GM23338 (cell line): ENCODE results near the gene CHST15. TPM values are rescaled to one million over a fixed set of nuclear protein-coding genes. Genes with fewer than 3 reads are reported as not detected.

Experiments used
- ATAC-seq: fragments of 200-7000 bp; cut with Tn5 transposase; 3 replicates; pipeline ENCODE4 v1.9.1; 2020
- DNase-seq: peaks from one replicate; pipeline ENCODE4 v3.0.0-alpha.2; 2015; ENCODE audit warnings: low spot score
- H2AFZ ChIP-seq: fragments of 200-600 bp; sonication (generic); 2 replicates; pipeline ENCODE4 v1.8.0; 2016; ENCODE audit warnings: antibody characterized with exemption, mild to moderate bottlenecking, moderate library complexity
- H3F3A ChIP-seq: fragments of 200-600 bp; sonication (generic); replicated peaks from 2 replicates; pipeline ENCODE4 v1.8.0; 2017; ENCODE audit warnings: antibody characterized with exemption, mixed run types, low read depth
- H3K27ac ChIP-seq: fragments of 200-600 bp; sonication (generic); 2 replicates; pipeline ENCODE4 v1.6.1; 2016; ENCODE audit warnings: low read depth
- H3K27me3 ChIP-seq: fragments of 200-600 bp; sonication (generic); 2 replicates; pipeline ENCODE4 v1.8.0; 2016; ENCODE audit warnings: mild to moderate bottlenecking, mixed run types, moderate library complexity; ENCODE audit not compliant: insufficient read depth
- H3K36me3 ChIP-seq: fragments of 200-600 bp; sonication (generic); 2 replicates; pipeline ENCODE4 v1.8.0; 2016; ENCODE audit warnings: mild to moderate bottlenecking; ENCODE audit not compliant: insufficient read depth
- H3K4me1 ChIP-seq: fragments of 200-600 bp; sonication (generic); 2 replicates; pipeline ENCODE4 v1.8.0; 2016; ENCODE audit warnings: mild to moderate bottlenecking, moderate library complexity; ENCODE audit not compliant: insufficient read depth
- H3K4me2 ChIP-seq: fragments of 200-600 bp; sonication (generic); 2 replicates; pipeline ENCODE4 v1.7.1; 2017; ENCODE audit warnings: mixed run types
- H3K4me3 ChIP-seq: fragments of 200-600 bp; sonication (generic); 2 replicates; pipeline ENCODE4 v1.6.1; 2016; ENCODE audit warnings: mixed run types
- H3K79me2 ChIP-seq: fragments of 200-600 bp; sonication (generic); replicated peaks from 2 replicates; pipeline ENCODE4 v1.8.0; 2017; ENCODE audit warnings: mild to moderate bottlenecking; ENCODE audit not compliant: insufficient read depth
- H3K9me2 ChIP-seq: fragments of 200-600 bp; sonication (generic); 2 replicates; pipeline ENCODE4 v1.8.0; 2017; ENCODE audit not compliant: insufficient read depth
- H4K20me1 ChIP-seq: fragments of 200-600 bp; sonication (generic); replicated peaks from 2 replicates; pipeline ENCODE4 v1.8.0; 2017; ENCODE audit warnings: mild to moderate bottlenecking; ENCODE audit not compliant: insufficient read depth
- H3K27ac Mint-ChIP-seq: 2 replicates; pipeline ENCODE4 v1.8.0; 2020; ENCODE audit warnings: inconsistent platforms, mild to moderate bottlenecking, moderate library complexity, mixed read lengths
- H3K27me3 Mint-ChIP-seq: 3 replicates; pipeline ENCODE4 v1.8.0; 2022; ENCODE audit warnings: low read depth, mild to moderate bottlenecking, moderate library complexity, mixed read lengths, inconsistent platforms; ENCODE audit not compliant: insufficient read depth, poor library complexity
- H3K36me3 Mint-ChIP-seq: 3 replicates; pipeline ENCODE4 v1.8.0; 2021; ENCODE audit warnings: low read depth, mild to moderate bottlenecking, inconsistent platforms, moderate library complexity, mixed read lengths
- H3K4me1 Mint-ChIP-seq: 3 replicates; pipeline ENCODE4 v1.8.0; 2020; ENCODE audit warnings: mild to moderate bottlenecking, inconsistent platforms, mixed read lengths
- H3K4me3 Mint-ChIP-seq: 3 replicates; pipeline ENCODE4 v1.8.0; 2021; ENCODE audit warnings: moderate library complexity, mild to moderate bottlenecking, inconsistent platforms, mixed read lengths
- H3K9me3 Mint-ChIP-seq: 3 replicates; pipeline ENCODE4 v1.8.0; 2020; ENCODE audit warnings: moderate library complexity, mild to moderate bottlenecking, inconsistent platforms, mixed read lengths
- EZH2phosphoT487 ChIP-seq: fragments of 200-600 bp; sonication (generic); IDR thresholded peaks from one replicate; pipeline ENCODE4 v1.8.1; 2018; ENCODE audit warnings: antibody characterized with exemption; ENCODE audit not compliant: unreplicated experiment
- POLR2AphosphoS5 ChIP-seq: IDR thresholded peaks from 2 replicates; pipeline ENCODE4 v1.6.1; 2016; ENCODE audit warnings: antibody characterized with exemption, low read depth
- ZNF331 ChIP-seq: fragments of 250-450 bp; sonication (Bioruptor Pico); IDR thresholded peaks from 2 replicates; pipeline ENCODE4 v1.5.0; 2020; ENCODE audit warnings: low read depth, mild to moderate bottlenecking, moderate library complexity
- ZNF462 ChIP-seq: fragments of 250-450 bp; sonication (Bioruptor Pico); IDR thresholded peaks from 2 replicates; pipeline ENCODE4 v1.5.0; 2020; ENCODE audit warnings: mild to moderate bottlenecking, moderate library complexity
- polyA plus RNA-seq: library from polyadenylated mRNA; unstranded; fragments of >200 nt; fragmentation: Nextera tagmentation; extraction: Ambion mirVana; gene quantifications from 2 replicates; pipeline ENCODE4 v1.2.1, GENCODE V29; 2016
- total RNA-seq: library from RNA; depleted of rRNA; stranded (reverse); fragments of >200 nt; shearing (Covaris generic); gene quantifications from 2 replicates; pipeline ENCODE4 v1.2.3, GENCODE V29; 2014
- TF ChIP-seq, protein P1 (sequence below), 2 experiments: fragments of 200-600 bp in 1 of 2; sonication (generic) in 1 of 2; conservative IDR thresholded peaks; 2 replicates each; pipeline versions ENCODE4 v1.5.1 to v1.6.1; 2016 to 2017; ENCODE audit warnings: antibody characterized with exemption in 2 of 2, low read depth in 2 of 2, mild to moderate bottlenecking in 2 of 2, moderate library complexity in 1 of 2

CHST15 gene
- total and polyA plus RNA-seq, 2 experiments from 2014 or later = 2.6 to 11.2 TPM

DNA sequence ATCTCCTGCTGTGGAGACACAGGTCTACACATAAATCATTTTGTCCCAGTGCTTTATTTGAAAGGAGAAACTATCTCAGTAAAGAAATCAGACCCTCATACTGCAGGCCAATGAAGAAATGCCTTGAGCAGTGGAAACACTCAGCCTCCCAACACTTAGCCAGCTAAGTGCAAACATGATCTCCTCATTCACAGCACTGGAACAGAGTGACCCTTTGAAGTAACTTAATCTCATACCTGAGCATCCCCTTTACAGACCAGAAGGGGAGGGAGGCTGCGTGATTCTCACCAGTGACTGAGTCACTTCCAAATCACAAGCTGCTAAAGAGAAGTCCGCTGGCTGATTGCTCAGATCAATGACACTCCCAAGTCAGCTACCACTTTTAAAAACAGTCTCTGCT, 4.5 kb downstream of the CHST15 start:
- no peak overlapping the region for H3K27ac Mint-ChIP-seq
- H3K4me1 ChIP-seq = peaks cover 4% of the 10 kb centered on the region; the same call in 1 of the 2 replicates
- no peak overlapping the region for H3K27ac ChIP-seq
- peaks cover 21% of the 10 kb centered on the region for H3K79me2 ChIP-seq
- H3F3A ChIP-seq = no peaks in the 10 kb centered on the region
- no peak overlapping the region for H3K4me3 ChIP-seq
- H3K36me3 ChIP-seq = no peaks in the 10 kb centered on the region
- H3K9me3 Mint-ChIP-seq = peaks cover 3% of the 10 kb centered on the region; the same call in 1 of the 3 replicates
- H3K4me3 Mint-ChIP-seq = no peak overlapping the region
- H3K36me3 Mint-ChIP-seq = peaks cover 3% of the 10 kb centered on the region; the same call in 1 of the 3 replicates
- no peaks in the 10 kb centered on the region for H3K9me2 ChIP-seq
- TF ChIP-seq EZH2phosphoT487 (no peak), ZNF331 (CRISPR knock-in tag) (no peak), POLR2AphosphoS5 (no peak), ZNF462 (no peak)
- TF ChIP-seq, protein P1, sequence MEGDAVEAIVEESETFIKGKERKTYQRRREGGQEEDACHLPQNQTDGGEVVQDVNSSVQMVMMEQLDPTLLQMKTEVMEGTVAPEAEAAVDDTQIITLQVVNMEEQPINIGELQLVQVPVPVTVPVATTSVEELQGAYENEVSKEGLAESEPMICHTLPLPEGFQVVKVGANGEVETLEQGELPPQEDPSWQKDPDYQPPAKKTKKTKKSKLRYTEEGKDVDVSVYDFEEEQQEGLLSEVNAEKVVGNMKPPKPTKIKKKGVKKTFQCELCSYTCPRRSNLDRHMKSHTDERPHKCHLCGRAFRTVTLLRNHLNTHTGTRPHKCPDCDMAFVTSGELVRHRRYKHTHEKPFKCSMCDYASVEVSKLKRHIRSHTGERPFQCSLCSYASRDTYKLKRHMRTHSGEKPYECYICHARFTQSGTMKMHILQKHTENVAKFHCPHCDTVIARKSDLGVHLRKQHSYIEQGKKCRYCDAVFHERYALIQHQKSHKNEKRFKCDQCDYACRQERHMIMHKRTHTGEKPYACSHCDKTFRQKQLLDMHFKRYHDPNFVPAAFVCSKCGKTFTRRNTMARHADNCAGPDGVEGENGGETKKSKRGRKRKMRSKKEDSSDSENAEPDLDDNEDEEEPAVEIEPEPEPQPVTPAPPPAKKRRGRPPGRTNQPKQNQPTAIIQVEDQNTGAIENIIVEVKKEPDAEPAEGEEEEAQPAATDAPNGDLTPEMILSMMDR (conservative IDR thresholded peaks at IDR 0.05; ENCODE audit: low read depth in 2 of 2) = no peak
- H2AFZ ChIP-seq = no peak overlapping the region
- DNase-seq = no peak
- peaks cover 31% of the 10 kb centered on the region for H3K4me1 Mint-ChIP-seq
- ATAC-seq = no peak
- peaks cover 37% of the 10 kb centered on the region for H3K27me3 ChIP-seq
- no peak overlapping the region for H3K4me2 ChIP-seq
- H3K27me3 Mint-ChIP-seq = peaks cover 34% of the 10 kb centered on the region
- peaks cover 7% of the 10 kb centered on the region; the same call in 1 of the 2 replicates for H4K20me1 ChIP-seq
